Tibial nerve (tissue), 4 donors: ENCODE results near the gene EXOC2. TPM values are rescaled to one million over a fixed set of nuclear protein-coding genes. Genes with fewer than 3 reads are reported as not detected.

Source experiments
- DNase-seq, 2 donors: peaks; one replicate each; pipeline ENCODE4 v3.0.0-alpha.2; 2019; ENCODE audit warnings: low spot score in 2 of 2
- H3K27ac ChIP-seq, 4 donors: fragments of 200-600 bp; sonication (generic) in 3 of 4; one replicate each; pipeline ENCODE4 v1.5.1; 2017 to 2019; ENCODE audit warnings: mild to moderate bottlenecking in 1 of 4
- H3K27me3 ChIP-seq, 2 donors: fragments of 200-600 bp; sonication (generic) in 1 of 2; one replicate each; pipeline versions ENCODE4 v1.5.1 to v1.6.0; 2017 to 2019
- H3K36me3 ChIP-seq, 3 donors: fragments of 200-600 bp; sonication (generic); one replicate each; pipeline ENCODE4 v1.5.1; 2018 to 2019
- H3K4me1 ChIP-seq, 4 donors: fragments of 200-600 bp; sonication (generic) in 3 of 4; one replicate each; pipeline ENCODE4 v1.5.1; 2017 to 2019
- H3K4me3 ChIP-seq, 4 donors: fragments of 200-600 bp; sonication (generic) in 3 of 4; one replicate each; pipeline ENCODE4 v1.5.1; 2017 to 2019; ENCODE audit warnings: mild to moderate bottlenecking in 1 of 4, moderate library complexity in 1 of 4
- H3K9me3 ChIP-seq, 4 donors: fragments of 200-600 bp; sonication (generic) in 3 of 4; one replicate each; pipeline ENCODE4 v1.5.1; 2017 to 2019
- CTCF ChIP-seq, 5 experiments: fragments of 200-600 bp in 3 of 5; fragments of 450-650 bp in 2 of 5; sonication (generic) in 3 of 5; IDR thresholded peaks; one replicate each; pipeline ENCODE4 v1.5.1; 2016 to 2019; ENCODE audit warnings: antibody characterized with exemption in 5 of 5, mild to moderate bottlenecking in 3 of 5, moderate library complexity in 2 of 5
- EP300 ChIP-seq, 2 donors: sonication (generic); formaldehyde crosslinking; IDR thresholded peaks; one replicate each; pipeline ENCODE4 v1.6.1; 2017; ENCODE audit warnings: antibody characterized with exemption in 2 of 2, mild to moderate bottlenecking in 1 of 2
- POLR2A ChIP-seq, 2 donors: fragments of 450-650 bp; IDR thresholded peaks; one replicate each; pipeline ENCODE4 v1.6.1; 2017; ENCODE audit warnings: antibody characterized with exemption in 2 of 2, mild to moderate bottlenecking in 2 of 2, moderate library complexity in 2 of 2
- WGBS, 2 donors: methylation state at CpG; one replicate each; pipeline ENCODE4 v1.1.5; 2018; 5-methylcytosine and 5-hydroxymethylcytosine counted together
- total RNA-seq, 4 donors: library from RNA; depleted of rRNA; stranded (reverse); fragments of >200 nt; gene quantifications; one replicate each; pipeline ENCODE4 v1.1.0, GENCODE V29; 2016

EXOC2 gene
- total RNA-seq, 4 donors from 2014 or later = 20.8 to 30.0 (median 24.1) TPM

GRCh38 chr6:603265-603664 lies 89.7 kb downstream of the EXOC2 start:
- 88 to 92% methylated on average over 6 of the region's 6 CpGs for WGBS, 2 donors
- peaks cover 0 to 26% (median 0%) of the 10 kb centered on the region in 3 donors for H3K36me3 ChIP-seq
- TF ChIP-seq POLR2A (IDR thresholded peaks at IDR 0.05) = no peak
- H3K27ac ChIP-seq = no peak overlapping the region
- no peak overlapping the region for H3K4me3 ChIP-seq
- H3K9me3 ChIP-seq = no peaks in the 10 kb centered on the region
- DNase-seq = no peak
- no peaks in the 10 kb centered on the region for H3K27me3 ChIP-seq
- H3K4me1 ChIP-seq = no peaks in the 10 kb centered on the region

GRCh38 chr6:599576-600448 lies 93.1 kb downstream of the EXOC2 start:
- DNase-seq = no peak
- Histone ChIP-seq H3K36me3 (peaks cover 0 to 40% (median 0%) of the 10 kb centered on the region in 3 donors), H3K27me3 (no peaks in the 10 kb centered on the region), H3K27ac (no peak overlapping the region), H3K9me3 (no peaks in the 10 kb centered on the region), H3K4me1 (no peaks in the 10 kb centered on the region), H3K4me3 (no peak overlapping the region)
- no peak for TF ChIP-seq CTCF (IDR thresholded peaks at IDR 0.05)
- TF ChIP-seq EP300 (IDR thresholded peaks at IDR 0.05) = no peak
- TF ChIP-seq POLR2A (IDR thresholded peaks at IDR 0.05) = no peak
- 87 to 89% methylated on average over 7 of the region's 7 CpGs for WGBS, 2 donors

GRCh38 chr6:593907-594212 lies 99.1 kb downstream of the EXOC2 start:
- Histone ChIP-seq H3K36me3 (peaks cover 0 to 62% (median 0%) of the 10 kb centered on the region in 3 donors), H3K27ac (no peak overlapping the region), H3K4me1 (peaks cover 0 to 3% (median 0%) of the 10 kb centered on the region in 4 donors), H3K27me3 (no peaks in the 10 kb centered on the region), H3K4me3 (no peak overlapping the region), H3K9me3 (no peaks in the 10 kb centered on the region)
- no peak for TF ChIP-seq EP300 (IDR thresholded peaks at IDR 0.05)
- no peak for TF ChIP-seq POLR2A (IDR thresholded peaks at IDR 0.05)
- no peak for TF ChIP-seq CTCF (IDR thresholded peaks at IDR 0.05)
- no peak for DNase-seq
- 57 to 64% methylated on average over 2 of the region's 2 CpGs for WGBS, 2 donors

- Histone ChIP-seq H3K4me1 (peaks cover 0 to 3% (median 0%) of the 10 kb centered on the region in 4 donors), H3K27me3 (no peaks in the 10 kb centered on the region), H3K36me3 (peaks cover 0 to 66% (median 0%) of the 10 kb centered on the region in 3 donors), H3K9me3 (no peaks in the 10 kb centered on the region), H3K27ac (no peak overlapping the region), H3K4me3 (no peak overlapping the region)
- peak; percentile 47 to 87 for DNase-seq
- TF ChIP-seq POLR2A (IDR thresholded peaks at IDR 0.05) = no peak
- TF ChIP-seq CTCF (IDR thresholded peaks at IDR 0.05) = peak; percentile 57 to 76 (median 65)
- 4% methylated on average over 5 of the region's 5 CpGs for WGBS, 2 donors
Measured at GRCh38 chr6:593139-593906, 99.6 kb downstream of the EXOC2 start.

- H3K27me3 ChIP-seq = no peaks in the 10 kb centered on the region
- 92 to 94% methylated on average over 22 of the region's 22 CpGs for whole genome bisulfite sequencing, 2 donors
- H3K4me3 ChIP-seq = no peak overlapping the region
- H3K27ac ChIP-seq = no peak overlapping the region
- peaks cover 0 to 53% (median 0%) of the 10 kb centered on the region in 3 donors for H3K36me3 ChIP-seq
- no peaks in the 10 kb centered on the region for H3K9me3 ChIP-seq
- TF ChIP-seq CTCF (IDR thresholded peaks at IDR 0.05) = no peak
- TF ChIP-seq POLR2A (IDR thresholded peaks at IDR 0.05) = no peak
- no peak for TF ChIP-seq EP300 (IDR thresholded peaks at IDR 0.05)
- DNase-seq = no peak
- peaks cover 0 to 3% (median 0%) of the 10 kb centered on the region in 4 donors for H3K4me1 ChIP-seq
Measured at GRCh38 chr6:589090-589489, 103.8 kb downstream of the EXOC2 start.
